Activated naive CD4-positive, alpha-beta T cell treated with anti-CD3 and anti-CD28 coated beads, Interleukin-2, amount 50 U/mL, for 24 hours (primary cell): ENCODE data around the gene MAGI3.

Source experiments
- H3K27ac Mint-ChIP-seq: one replicate; pipeline ENCODE4 v1.8.0; 2021; ENCODE audit warnings: mild to moderate bottlenecking, mixed read lengths
- H3K27me3 Mint-ChIP-seq: one replicate; pipeline ENCODE4 v1.8.0; 2021; ENCODE audit warnings: mixed read lengths
- H3K36me3 Mint-ChIP-seq: one replicate; pipeline ENCODE4 v1.8.0; 2021; ENCODE audit warnings: mixed read lengths
- H3K4me1 Mint-ChIP-seq: one replicate; pipeline ENCODE4 v1.8.0; 2021; ENCODE audit warnings: mixed read lengths
- H3K4me3 Mint-ChIP-seq: one replicate; pipeline ENCODE4 v1.8.0; 2021; ENCODE audit warnings: mild to moderate bottlenecking, mixed read lengths
- H3K9me3 Mint-ChIP-seq: one replicate; pipeline ENCODE4 v1.8.0; 2021; ENCODE audit warnings: mixed read lengths

MAGI3 gene

GRCh38 chr1:113608399-113608798 lies 218.1 kb downstream of the MAGI3 start:
- Mint-ChIP-seq H3K27me3 (no peaks in the 10 kb centered on the region), H3K36me3 (peaks cover 4% of the 10 kb centered on the region), H3K27ac (no peak overlapping the region), H3K9me3 (peaks cover 6% of the 10 kb centered on the region), H3K4me3 (no peak overlapping the region), H3K4me1 (no peaks in the 10 kb centered on the region)

GRCh38 chr1:113610372-113610771 lies 220.1 kb downstream of the MAGI3 start:
- Mint-ChIP-seq H3K4me1 (no peaks in the 10 kb centered on the region), H3K4me3 (no peak overlapping the region), H3K9me3 (no peaks in the 10 kb centered on the region), H3K27ac (no peak overlapping the region), H3K36me3 (peaks cover 4% of the 10 kb centered on the region), H3K27me3 (no peaks in the 10 kb centered on the region)

GRCh38 chr1:113615425-113615824 lies 225.1 kb downstream of the MAGI3 start:
- no peak overlapping the region for H3K27ac Mint-ChIP-seq
- no peaks in the 10 kb centered on the region for H3K9me3 Mint-ChIP-seq
- H3K4me1 Mint-ChIP-seq, result peaks cover 7% of the 10 kb centered on the region
- no peak overlapping the region for H3K4me3 Mint-ChIP-seq
- H3K36me3 Mint-ChIP-seq, result peaks cover 6% of the 10 kb centered on the region
- no peaks in the 10 kb centered on the region for H3K27me3 Mint-ChIP-seq

GRCh38 chr1:113616156-113616555 lies 225.8 kb downstream of the MAGI3 start:
- peaks cover 11% of the 10 kb centered on the region for H3K36me3 Mint-ChIP-seq
- no peaks in the 10 kb centered on the region for H3K9me3 Mint-ChIP-seq
- H3K4me1 Mint-ChIP-seq, result peaks cover 7% of the 10 kb centered on the region
- H3K27me3 Mint-ChIP-seq, result no peaks in the 10 kb centered on the region
- no peak overlapping the region for H3K4me3 Mint-ChIP-seq
- H3K27ac Mint-ChIP-seq, result no peak overlapping the region

- Mint-ChIP-seq H3K27me3 (no peaks in the 10 kb centered on the region), H3K4me3 (no peak overlapping the region), H3K27ac (no peak overlapping the region), H3K4me1 (peaks cover 7% of the 10 kb centered on the region), H3K9me3 (no peaks in the 10 kb centered on the region), H3K36me3 (peaks cover 8% of the 10 kb centered on the region)
Measured at GRCh38 chr1:113617438-113618141, 227.3 kb downstream of the MAGI3 start.

GRCh38 chr1:113628997-113629396 lies 238.7 kb downstream of the MAGI3 start:
- no peak overlapping the region for H3K27ac Mint-ChIP-seq
- H3K9me3 Mint-ChIP-seq, result peaks cover 27% of the 10 kb centered on the region
- no peak overlapping the region for H3K4me3 Mint-ChIP-seq
- H3K36me3 Mint-ChIP-seq, result peaks cover 42% of the 10 kb centered on the region
- H3K4me1 Mint-ChIP-seq, result no peaks in the 10 kb centered on the region
- H3K27me3 Mint-ChIP-seq, result no peaks in the 10 kb centered on the region

GRCh38 chr1:113630340-113631327 lies 240.3 kb downstream of the MAGI3 start:
- Mint-ChIP-seq H3K36me3 (peaks cover 31% of the 10 kb centered on the region), H3K27ac (peak overlapping the region; percentile 17), H3K4me3 (no peak overlapping the region), H3K27me3 (no peaks in the 10 kb centered on the region), H3K9me3 (peaks cover 27% of the 10 kb centered on the region), H3K4me1 (no peaks in the 10 kb centered on the region)

GRCh38 chr1:113641396-113641795 lies 251.1 kb downstream of the MAGI3 start:
- Mint-ChIP-seq H3K27me3 (no peaks in the 10 kb centered on the region), H3K4me1 (no peaks in the 10 kb centered on the region), H3K36me3 (peaks cover 8% of the 10 kb centered on the region), H3K27ac (peak overlapping the region; percentile 35), H3K4me3 (no peak overlapping the region), H3K9me3 (no peaks in the 10 kb centered on the region)

- no peak overlapping the region for H3K27ac Mint-ChIP-seq
- H3K4me3 Mint-ChIP-seq, result no peak overlapping the region
- no peaks in the 10 kb centered on the region for H3K9me3 Mint-ChIP-seq
- H3K27me3 Mint-ChIP-seq, result no peaks in the 10 kb centered on the region
- H3K36me3 Mint-ChIP-seq, result peaks cover 6% of the 10 kb centered on the region
- no peaks in the 10 kb centered on the region for H3K4me1 Mint-ChIP-seq
Measured at GRCh38 chr1:113647164-113647563, 256.8 kb downstream of the MAGI3 start.

- H3K9me3 Mint-ChIP-seq, result no peaks in the 10 kb centered on the region
- no peaks in the 10 kb centered on the region for H3K4me1 Mint-ChIP-seq
- no peak overlapping the region for H3K27ac Mint-ChIP-seq
- no peaks in the 10 kb centered on the region for H3K27me3 Mint-ChIP-seq
- no peak overlapping the region for H3K4me3 Mint-ChIP-seq
- H3K36me3 Mint-ChIP-seq, result peaks cover 4% of the 10 kb centered on the region
Measured at GRCh38 chr1:113648478-113648877, 258.2 kb downstream of the MAGI3 start.

- Mint-ChIP-seq H3K27ac (no peak overlapping the region), H3K27me3 (no peaks in the 10 kb centered on the region), H3K4me3 (no peak overlapping the region), H3K36me3 (peaks cover 2% of the 10 kb centered on the region), H3K4me1 (no peaks in the 10 kb centered on the region), H3K9me3 (no peaks in the 10 kb centered on the region)
Measured at GRCh38 chr1:113652771-113653170, 262.5 kb downstream of the MAGI3 start.

- Mint-ChIP-seq H3K4me1 (no peaks in the 10 kb centered on the region), H3K9me3 (no peaks in the 10 kb centered on the region), H3K27ac (no peak overlapping the region), H3K36me3 (peaks cover 2% of the 10 kb centered on the region), H3K4me3 (no peak overlapping the region), H3K27me3 (no peaks in the 10 kb centered on the region)
Measured at GRCh38 chr1:113653741-113654140, 263.4 kb downstream of the MAGI3 start.

GRCh38 chr1:113654883-113655282 lies 264.6 kb downstream of the MAGI3 start:
- H3K27ac Mint-ChIP-seq, result no peak overlapping the region
- no peaks in the 10 kb centered on the region for H3K9me3 Mint-ChIP-seq
- H3K4me3 Mint-ChIP-seq, result no peak overlapping the region
- H3K27me3 Mint-ChIP-seq, result no peaks in the 10 kb centered on the region
- no peaks in the 10 kb centered on the region for H3K36me3 Mint-ChIP-seq
- no peaks in the 10 kb centered on the region for H3K4me1 Mint-ChIP-seq

GRCh38 chr1:113657126-113657525 lies 266.8 kb downstream of the MAGI3 start:
- Mint-ChIP-seq H3K36me3 (peaks cover 3% of the 10 kb centered on the region), H3K4me1 (no peaks in the 10 kb centered on the region), H3K27me3 (no peaks in the 10 kb centered on the region), H3K9me3 (no peaks in the 10 kb centered on the region), H3K27ac (no peak overlapping the region), H3K4me3 (no peak overlapping the region)

- Mint-ChIP-seq H3K27ac (no peak overlapping the region), H3K27me3 (no peaks in the 10 kb centered on the region), H3K4me1 (no peaks in the 10 kb centered on the region), H3K36me3 (peaks cover 3% of the 10 kb centered on the region), H3K9me3 (no peaks in the 10 kb centered on the region), H3K4me3 (no peak overlapping the region)
Measured at GRCh38 chr1:113657556-113658063, 267.3 kb downstream of the MAGI3 start.

- H3K27me3 Mint-ChIP-seq, result no peaks in the 10 kb centered on the region
Measured at GRCh38 chr1:113659035-113659434, 268.7 kb downstream of the MAGI3 start.

More at GRCh38 chr1:113659035-113659434, 268.7 kb downstream of the MAGI3 start:
- Mint-ChIP-seq H3K9me3 (no peaks in the 10 kb centered on the region), H3K27ac (no peak overlapping the region), H3K4me3 (no peak overlapping the region), H3K36me3 (peaks cover 3% of the 10 kb centered on the region), H3K4me1 (no peaks in the 10 kb centered on the region)
